K562 treated with DMSO at 1 percent for 4 hours (cell line): ENCODE data around the gene DKK3. TPM values are rescaled to one million over a fixed set of nuclear protein-coding genes. Genes with fewer than 3 reads are reported as not detected.

Source experiments
- total RNA-seq: library from RNA; unstranded; fragments of 300-600 nt; gene quantifications from 2 replicates; pipeline ENCODE4 v1.2.3, GENCODE V29; 2022; ENCODE audit not compliant: insufficient read depth

Gene DKK3
- not detected in 2 replicates for total RNA-seq

GRCh38 chr11:12007769-12008737 is at the start of gene DKK3:
Gene DKK3, minus strand, starts transcription at chr11:12008626. Its CDS starts 44 bp downstream, at chr11:12008582.

Other genes starting within 250 kb of the DKK3 start
- gene USP47, start 166.7 kb downstream of the DKK3 start, total RNA-seq: 35.4 and 36.0 TPM in 2 replicates
- 22.8 and 24.9 TPM in 2 replicates for gene MICAL2, start 102.0 kb upstream of the DKK3 start, total RNA-seq